NT2/D1 (cell line): ENCODE data around the gene FBRSL1.
"Not testable (repeated sequence)": the region's sequence is repeated elsewhere in the genome, so short reads cannot be mapped to it uniquely, and the experiment has no call there.

Experiments used
- DNase-seq: peaks from one replicate; pipeline ENCODE4 v3.0.0-alpha.2; 2011; ENCODE audit warnings: low read depth, low spot score
- H3K27me3 ChIP-seq: 2 replicates; pipeline ENCODE4 v1.6.0; 2011; ENCODE audit warnings: mild to moderate bottlenecking; ENCODE audit not compliant: insufficient read length, insufficient read depth
- H3K36me3 ChIP-seq: 2 replicates; pipeline ENCODE4 v1.6.1; 2011; ENCODE audit warnings: mild to moderate bottlenecking, low read length, mixed read lengths; ENCODE audit not compliant: insufficient read depth, insufficient read length
- H3K4me1 ChIP-seq: 2 replicates; pipeline ENCODE4 v1.5.1; 2011; ENCODE audit not compliant: insufficient read depth, insufficient read length
- H3K4me3 ChIP-seq: 2 replicates; pipeline ENCODE4 v1.5.1; 2011; ENCODE audit warnings: low read depth; ENCODE audit not compliant: insufficient read length
- H3K9ac ChIP-seq: 2 replicates; pipeline ENCODE4 v1.6.0; 2011; ENCODE audit warnings: low read depth; ENCODE audit not compliant: insufficient read length
- H3K9me3 ChIP-seq: 2 replicates; pipeline ENCODE4 v1.5.1; 2011; ENCODE audit warnings: mild to moderate bottlenecking, low read length; ENCODE audit not compliant: insufficient read depth
- SUZ12 ChIP-seq: IDR thresholded peaks from 2 replicates; pipeline ENCODE4 v1.6.1; 2011; ENCODE audit not compliant: insufficient read length, insufficient read depth; ENCODE audit errors: extremely low read depth
- YY1 ChIP-seq: IDR thresholded peaks from 2 replicates; pipeline ENCODE4 v1.6.1; 2011; ENCODE audit not compliant: insufficient read length, insufficient read depth
- ZNF274 ChIP-seq: IDR thresholded peaks from 2 replicates; pipeline ENCODE4 v1.6.1; 2011; ENCODE audit warnings: mild to moderate bottlenecking, low read depth, low read length

The FBRSL1 gene

DNA sequence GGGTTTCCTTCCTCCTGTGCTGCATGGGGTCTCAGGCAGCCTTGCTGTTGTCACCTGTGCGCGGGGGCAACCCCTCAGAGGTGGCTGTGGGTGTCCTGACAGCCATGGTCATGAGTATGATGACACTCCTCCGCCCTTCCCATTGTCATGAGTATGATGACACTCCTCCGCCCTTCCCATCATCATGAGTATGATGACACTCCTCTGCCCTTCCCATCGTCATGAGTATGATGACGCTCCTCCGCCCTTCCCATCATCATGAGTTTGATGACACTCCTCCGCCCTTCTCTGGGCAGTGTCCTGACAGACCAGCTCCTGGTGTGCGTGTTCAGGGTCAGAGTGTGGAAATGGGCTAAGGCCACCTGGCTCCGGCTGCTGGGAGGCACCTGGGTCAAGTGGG is 40.0 kb downstream of the FBRSL1 start:
- peaks cover 16% of the 10 kb centered on the region for H3K4me1 ChIP-seq
- H3K36me3 ChIP-seq: no peaks in the 10 kb centered on the region
- peaks cover 65% of the 10 kb centered on the region for H3K9me3 ChIP-seq
- H3K27me3 ChIP-seq: peaks cover 57% of the 10 kb centered on the region
- no peak overlapping the region for H3K4me3 ChIP-seq
- TF ChIP-seq ZNF274: no peak
- no peak for TF ChIP-seq YY1
- no peak for TF ChIP-seq SUZ12
- H3K9ac ChIP-seq: no peak overlapping the region
- no peak for DNase-seq

GRCh38 chr12:132530447-132530846 is 40.5 kb downstream of the FBRSL1 start:
- peaks cover 71% of the 10 kb centered on the region for H3K9me3 ChIP-seq
- H3K4me1 ChIP-seq: peaks cover 12% of the 10 kb centered on the region
- no peak for DNase-seq
- no peaks in the 10 kb centered on the region for H3K36me3 ChIP-seq
- no peak overlapping the region for H3K4me3 ChIP-seq
- H3K27me3 ChIP-seq: peaks cover 57% of the 10 kb centered on the region
- no peak overlapping the region for H3K9ac ChIP-seq
- TF ChIP-seq YY1: no peak
- no peak for TF ChIP-seq SUZ12
- TF ChIP-seq ZNF274: no peak

GRCh38 chr12:132530851-132531250 is 40.9 kb downstream of the FBRSL1 start:
- no peak for DNase-seq
- TF ChIP-seq SUZ12 (no peak), YY1 (no peak), ZNF274 (no peak)
- Histone ChIP-seq H3K4me1 (peaks cover 9% of the 10 kb centered on the region), H3K27me3 (peaks cover 60% of the 10 kb centered on the region), H3K9me3 (peaks cover 75% of the 10 kb centered on the region), H3K4me3 (no peak overlapping the region), H3K9ac (no peak overlapping the region), H3K36me3 (no peaks in the 10 kb centered on the region)

GRCh38 chr12:132532711-132533583 is 43.0 kb downstream of the FBRSL1 start:
- not testable (repeated sequence) for DNase-seq, H3K36me3 ChIP-seq, H3K4me3 ChIP-seq, H3K9ac ChIP-seq, H3K4me1 ChIP-seq
- Histone ChIP-seq H3K9me3 (peaks cover 96% of the 10 kb centered on the region), H3K27me3 (peaks cover 67% of the 10 kb centered on the region)

GRCh38 chr12:132533584-132533958 is 43.6 kb downstream of the FBRSL1 start:
- H3K4me3 ChIP-seq: no peak overlapping the region
- H3K4me1 ChIP-seq: no peaks in the 10 kb centered on the region
- H3K9ac ChIP-seq: no peak overlapping the region
- no peaks in the 10 kb centered on the region for H3K36me3 ChIP-seq
- DNase-seq: no peak
- H3K9me3 ChIP-seq: peaks cover 94% of the 10 kb centered on the region
- H3K27me3 ChIP-seq: peaks cover 67% of the 10 kb centered on the region
- TF ChIP-seq YY1: no peak
- no peak for TF ChIP-seq ZNF274
- no peak for TF ChIP-seq SUZ12

DNA sequence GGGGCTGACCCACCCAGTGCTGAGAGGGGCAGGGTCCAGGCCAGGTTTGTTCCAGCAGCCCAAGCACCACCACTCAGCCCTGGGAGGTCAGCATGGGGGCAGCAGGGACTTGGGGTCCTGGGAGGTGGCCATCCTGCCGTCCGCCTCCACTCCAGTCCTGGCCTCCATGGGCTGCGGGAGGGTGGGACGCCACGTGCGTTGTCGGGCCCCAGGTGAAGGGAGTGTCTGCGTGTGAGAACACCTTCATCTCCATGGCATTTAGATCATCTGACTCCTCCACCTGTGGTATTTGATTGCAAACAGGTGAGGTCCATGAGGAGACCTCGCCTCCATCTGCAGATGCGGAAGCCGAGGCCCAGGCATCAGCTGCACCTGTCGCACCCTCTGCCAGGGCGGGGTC is 44.1 kb downstream of the FBRSL1 start:
- peaks cover 89% of the 10 kb centered on the region for H3K9me3 ChIP-seq
- no peak for DNase-seq
- no peaks in the 10 kb centered on the region for H3K4me1 ChIP-seq
- no peak overlapping the region for H3K9ac ChIP-seq
- peaks cover 68% of the 10 kb centered on the region for H3K27me3 ChIP-seq
- no peak overlapping the region for H3K4me3 ChIP-seq
- H3K36me3 ChIP-seq: no peaks in the 10 kb centered on the region
- TF ChIP-seq YY1 (no peak), ZNF274 (no peak), SUZ12 (no peak)

GRCh38 chr12:132535019-132535418 is 45.1 kb downstream of the FBRSL1 start:
- no peak for DNase-seq
- Histone ChIP-seq H3K4me1 (no peaks in the 10 kb centered on the region), H3K9me3 (peaks cover 80% of the 10 kb centered on the region)

More at GRCh38 chr12:132535019-132535418, 45.1 kb downstream of the FBRSL1 start:
- no peaks in the 10 kb centered on the region for H3K36me3 ChIP-seq
- no peak for TF ChIP-seq YY1
- TF ChIP-seq ZNF274: no peak
- TF ChIP-seq SUZ12: no peak
- H3K9ac ChIP-seq: no peak overlapping the region
- H3K4me3 ChIP-seq: no peak overlapping the region
- H3K27me3 ChIP-seq: peaks cover 60% of the 10 kb centered on the region
